ENCODE results near the gene MGAT1.

GRCh38 chr5:180830253-180831138, 27.9 kb upstream of the MGAT1 start:
- TF ChIP-seq REST (IDR thresholded peaks at IDR 0.05; ENCODE audit: borderline replicate concordance), result no peak
- TF ChIP-seq CTCF (IDR thresholded peaks at IDR 0.05; ENCODE audit: poor library complexity, severe bottlenecking), result no peak
- TF ChIP-seq EZH2 (IDR thresholded peaks at IDR 0.05; ENCODE audit: borderline replicate concordance, insufficient read depth, low read length, poor library complexity, severe bottlenecking), result no peak
- TF ChIP-seq SMC3 (conservative IDR thresholded peaks at IDR 0.05; ENCODE audit: poor library complexity), result no peak
- TF ChIP-seq POLR2AphosphoS5 (IDR thresholded peaks at IDR 0.05), result no peak
